Measurements from ENCODE around the gene PRKCD. TPM values are rescaled to one million over a fixed set of nuclear protein-coding genes. Genes with fewer than 3 reads are reported as not detected.

PRKCD gene
- total RNA-seq, 1 donor from 2014 or later, result 78.4 TPM

GRCh38 chr3:53134631-53135232, 26.3 kb upstream of the PRKCD start:
- H3K9me3 ChIP-seq, result no peaks in the 10 kb centered on the region
- H3K27me3 ChIP-seq, result no peaks in the 10 kb centered on the region
- DNase-seq (peak; percentile 93), ATAC-seq (peak; percentile 93)
- H3K4me1 ChIP-seq, result peaks cover 7% of the 10 kb centered on the region
- peak; percentile 86 for TF ChIP-seq CTCF (IDR thresholded peaks at IDR 0.05)
- intact Hi-C loops (cut with DNase I), result no loop called here
- H3K36me3 ChIP-seq, result no peaks in the 10 kb centered on the region
- no peak overlapping the region for H3K4me3 ChIP-seq
- H3K27ac ChIP-seq, result no peak overlapping the region

- ATAC-seq (no peak), DNase-seq (no peak)
- H3K27ac ChIP-seq, result no peak overlapping the region
- peaks cover 12% of the 10 kb centered on the region for H3K4me1 ChIP-seq
- no peaks in the 10 kb centered on the region for H3K9me3 ChIP-seq
- H3K36me3 ChIP-seq, result no peaks in the 10 kb centered on the region
- no peak for TF ChIP-seq CTCF (IDR thresholded peaks at IDR 0.05)
- intact Hi-C loops (cut with DNase I), result no loop called here
- no peaks in the 10 kb centered on the region for H3K27me3 ChIP-seq
- no peak overlapping the region for H3K4me3 ChIP-seq
Observed at GRCh38 chr3:53137221-53137620, 23.8 kb upstream of the PRKCD start.

GRCh38 chr3:53137835-53138446, 23.1 kb upstream of the PRKCD start:
- Histone ChIP-seq H3K27ac (no peak overlapping the region), H3K9me3 (no peaks in the 10 kb centered on the region), H3K27me3 (no peaks in the 10 kb centered on the region), H3K36me3 (no peaks in the 10 kb centered on the region), H3K4me3 (no peak overlapping the region), H3K4me1 (peaks cover 13% of the 10 kb centered on the region)
- DNase-seq (no peak), ATAC-seq (no peak)
- TF ChIP-seq CTCF (IDR thresholded peaks at IDR 0.05), result no peak
- intact Hi-C loops (cut with DNase I), result no loop called here

GRCh38 chr3:53139906-53140846, 20.8 kb upstream of the PRKCD start:
- Histone ChIP-seq H3K27me3 (no peaks in the 10 kb centered on the region), H3K36me3 (no peaks in the 10 kb centered on the region), H3K9me3 (no peaks in the 10 kb centered on the region), H3K4me3 (no peak overlapping the region), H3K27ac (no peak overlapping the region), H3K4me1 (peaks cover 13% of the 10 kb centered on the region)
- peak; percentile 8 for DNase-seq
- no peak for TF ChIP-seq CTCF (IDR thresholded peaks at IDR 0.05)
- no peak for ATAC-seq
- intact Hi-C loops (cut with DNase I), result no loop called here

- Histone ChIP-seq H3K4me3 (no peak overlapping the region), H3K27ac (no peak overlapping the region), H3K9me3 (no peaks in the 10 kb centered on the region), H3K4me1 (peaks cover 13% of the 10 kb centered on the region), H3K36me3 (no peaks in the 10 kb centered on the region), H3K27me3 (no peaks in the 10 kb centered on the region)
- TF ChIP-seq CTCF (IDR thresholded peaks at IDR 0.05), result no peak
- ATAC-seq (peak; percentile 57), DNase-seq (peak; percentile 27)
- intact Hi-C loops (cut with DNase I), result no loop called here
Observed at GRCh38 chr3:53140847-53141845, 19.9 kb upstream of the PRKCD start.
